ENCODE results near the gene COQ2. TPM values are rescaled to one million over a fixed set of nuclear protein-coding genes. Genes with fewer than 3 reads are reported as not detected.

The COQ2 gene
- total RNA-seq, 1 experiment from 2014 or later, result 46.1 TPM

DNA sequence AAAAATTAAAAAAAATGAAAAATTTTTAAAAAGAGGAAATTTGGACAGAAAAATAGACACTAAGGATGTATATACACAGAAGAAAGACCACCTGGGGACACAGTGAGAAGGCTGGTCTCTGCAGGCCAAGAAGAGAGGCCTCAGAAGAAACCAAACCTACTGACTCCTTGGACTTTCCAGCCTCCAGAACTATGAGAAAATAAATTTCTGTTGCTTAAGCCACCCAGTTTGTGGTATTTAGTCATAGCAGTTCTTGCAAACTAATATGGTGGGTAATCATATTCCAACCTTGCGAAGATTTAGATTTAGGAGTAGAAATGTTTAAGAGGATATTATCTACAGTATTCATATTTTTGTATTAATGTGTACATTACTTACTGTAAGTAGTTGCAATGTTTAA, 56.4 kb downstream of the COQ2 start:
- DNase-seq (ENCODE audit: low spot score), result no peak
- in situ Hi-C loops (cut with HindIII; ENCODE audit: low sequenced_read_pairs), result no loop called here

DNA sequence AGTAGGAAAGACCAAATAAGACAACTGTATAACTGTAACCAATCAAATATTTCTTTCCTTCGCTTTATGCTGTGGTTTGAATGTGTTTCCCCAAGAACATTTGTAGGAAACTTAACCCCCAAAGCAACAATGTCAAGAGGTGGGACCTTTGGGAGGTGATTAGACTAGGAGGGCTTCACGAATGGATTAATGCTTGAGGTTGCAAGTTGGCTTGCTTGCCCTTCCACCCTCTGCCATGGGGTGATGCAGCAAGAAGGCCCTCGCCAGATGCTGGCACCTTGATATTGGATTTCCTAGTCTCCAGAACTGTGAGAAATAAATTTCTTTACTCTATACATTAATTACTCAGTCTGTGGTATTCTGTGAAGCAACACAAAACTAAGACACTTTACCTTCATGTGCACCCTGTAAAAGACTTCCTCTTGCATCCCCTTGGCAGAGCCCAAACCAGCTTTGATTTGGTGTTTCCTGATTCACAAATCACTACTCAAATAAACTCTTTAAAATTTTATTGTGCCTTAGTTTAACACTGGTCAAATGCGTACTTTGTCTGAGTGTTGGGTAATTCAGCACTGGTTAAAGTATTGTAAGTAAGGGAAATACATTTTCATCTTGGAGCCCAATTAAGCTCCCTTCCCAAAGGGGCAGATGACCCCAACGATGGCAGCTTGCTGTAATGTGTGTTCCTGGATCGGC, 59.9 kb downstream of the COQ2 start:
- in situ Hi-C loops (cut with HindIII; ENCODE audit: low sequenced_read_pairs), result no loop called here
- DNase-seq (ENCODE audit: low spot score), result no peak

DNA sequence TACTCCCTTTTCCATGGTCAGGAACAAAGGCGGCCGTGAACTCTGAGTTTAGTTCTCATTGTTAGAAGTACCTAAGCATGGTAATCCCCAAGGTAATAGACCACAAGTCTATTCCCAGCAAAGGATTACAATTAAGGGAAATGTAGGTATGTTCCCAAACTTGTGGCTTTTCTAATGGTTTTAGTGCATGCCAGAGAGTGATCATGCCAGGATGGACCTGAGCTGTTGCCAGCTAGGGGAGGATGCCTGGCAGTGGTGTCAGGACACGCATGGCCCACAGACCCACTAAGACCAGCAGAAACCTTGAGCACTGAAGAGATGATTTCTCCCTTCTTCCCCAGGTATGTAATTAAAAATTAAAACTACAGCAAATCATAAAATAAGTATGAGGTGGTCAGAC, 60.8 kb downstream of the COQ2 start:
- DNase-seq (ENCODE audit: low spot score), result no peak
- in situ Hi-C loops (cut with HindIII; ENCODE audit: low sequenced_read_pairs), result no loop called here

DNA sequence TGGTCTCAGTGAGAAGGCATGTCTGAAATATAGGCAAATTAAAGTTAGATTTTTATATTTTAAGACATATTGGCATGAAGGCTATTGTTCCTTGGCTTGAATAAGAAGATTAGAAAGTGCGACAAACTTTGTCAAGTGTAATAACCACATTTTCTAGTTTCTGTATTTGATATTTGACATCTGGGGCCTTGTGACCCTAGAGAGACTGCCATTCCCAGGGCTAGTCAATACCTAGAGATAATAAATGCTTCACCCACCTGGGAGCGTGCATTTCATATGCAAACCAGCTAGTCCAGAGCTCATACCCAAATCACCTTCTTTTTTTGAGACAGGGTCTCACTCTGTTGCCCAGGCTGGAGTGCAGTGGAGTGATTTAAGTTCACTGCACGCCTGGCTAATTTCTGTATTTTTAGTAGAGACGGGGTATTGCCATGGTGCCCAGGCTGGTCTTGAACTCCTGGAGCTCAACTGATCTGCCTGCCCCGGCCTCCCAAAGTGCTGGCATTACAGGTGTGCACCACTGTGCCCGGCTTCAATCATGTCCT, 62.6 kb downstream of the COQ2 start:
- DNase-seq (ENCODE audit: low spot score), result no peak
- in situ Hi-C loops (cut with HindIII; ENCODE audit: low sequenced_read_pairs), result no loop called here

DNA sequence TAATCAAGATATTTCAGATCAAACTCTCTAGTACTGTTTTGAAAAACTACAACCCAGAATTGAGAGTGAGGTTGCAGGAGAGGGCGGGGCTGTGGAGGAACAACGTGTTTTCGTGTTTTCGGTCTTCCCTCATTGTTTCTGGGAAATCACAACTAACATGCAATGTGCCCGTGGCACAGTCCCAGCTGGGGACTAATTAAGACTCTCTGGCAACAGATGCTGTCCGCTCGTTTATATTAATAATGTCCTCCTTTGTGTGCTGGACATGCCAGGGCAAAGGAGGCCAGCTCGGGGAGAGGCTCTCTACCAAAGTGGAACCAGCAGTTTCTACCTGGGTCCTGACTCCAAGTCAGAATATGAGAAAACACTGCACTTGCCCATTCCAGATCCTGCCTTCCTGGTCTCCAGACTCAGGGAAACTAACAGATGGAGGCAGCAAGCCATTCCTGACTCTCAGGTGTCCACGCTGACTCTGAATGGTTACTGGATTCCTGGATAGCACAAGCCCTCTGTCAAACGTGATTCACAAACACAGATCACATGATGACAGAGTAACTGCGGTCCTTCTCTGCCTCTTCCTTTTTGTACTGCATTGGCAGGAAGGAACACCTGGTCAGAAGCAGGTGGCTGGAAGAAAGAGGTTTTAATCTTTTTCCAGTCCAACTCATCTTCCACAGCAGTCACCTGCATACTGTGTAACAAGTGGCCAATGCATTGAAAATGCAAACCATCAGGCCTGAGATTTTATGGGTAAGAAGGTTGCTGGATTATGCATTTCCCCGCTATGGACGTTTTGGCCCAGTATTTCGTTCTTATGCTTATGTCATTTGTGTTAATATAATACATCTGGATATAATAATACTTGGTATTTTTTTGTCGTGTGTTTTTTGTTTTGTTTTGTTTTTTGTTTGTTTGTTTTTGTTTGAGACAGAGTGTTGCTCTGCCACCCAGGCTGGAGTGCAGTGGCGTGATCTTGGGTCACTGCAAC, 65.0 kb downstream of the COQ2 start:
- in situ Hi-C loops (cut with HindIII; ENCODE audit: low sequenced_read_pairs), result no loop called here
- peak; percentile 19 for DNase-seq (ENCODE audit: low spot score)

DNA sequence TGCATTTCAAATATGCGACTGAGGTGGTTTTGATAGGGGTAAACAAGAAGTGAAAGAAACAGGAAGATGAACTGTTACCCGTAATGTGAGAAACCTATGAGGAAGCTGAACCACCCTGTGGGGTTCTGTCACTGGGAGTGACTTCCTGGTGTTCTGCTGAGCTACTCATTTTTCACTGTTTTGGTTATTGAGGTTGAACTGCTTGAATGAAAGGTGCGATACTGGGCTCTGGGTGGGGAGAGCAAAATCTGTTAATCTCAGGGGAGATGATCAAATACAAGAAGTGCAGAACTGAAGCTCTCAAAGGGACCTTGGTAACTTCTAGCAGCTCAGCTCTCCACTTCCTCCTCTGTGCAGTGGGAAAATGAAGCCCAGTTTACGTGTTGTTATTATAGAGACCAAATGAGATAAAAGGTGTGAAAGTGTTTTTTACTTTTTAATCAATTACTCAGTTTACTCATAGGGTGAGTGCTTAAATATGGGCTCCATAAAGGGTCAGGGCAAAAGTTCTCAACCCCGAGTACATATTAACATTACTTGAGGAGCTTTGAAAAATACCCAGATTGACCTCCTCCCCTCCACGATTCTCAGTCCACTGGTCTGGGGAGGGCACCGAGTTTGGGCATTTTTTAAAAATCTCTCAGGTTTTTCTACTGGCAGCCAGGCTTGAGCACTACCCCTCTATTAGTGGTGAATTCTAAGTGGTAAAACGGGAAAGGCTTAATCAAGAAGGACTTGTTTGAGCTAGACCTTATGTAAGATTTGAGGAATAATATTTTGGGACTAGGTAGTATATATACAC, 66.7 kb downstream of the COQ2 start:
- in situ Hi-C loops (cut with HindIII; ENCODE audit: low sequenced_read_pairs), result no loop called here
- no peak for DNase-seq (ENCODE audit: low spot score)

DNA sequence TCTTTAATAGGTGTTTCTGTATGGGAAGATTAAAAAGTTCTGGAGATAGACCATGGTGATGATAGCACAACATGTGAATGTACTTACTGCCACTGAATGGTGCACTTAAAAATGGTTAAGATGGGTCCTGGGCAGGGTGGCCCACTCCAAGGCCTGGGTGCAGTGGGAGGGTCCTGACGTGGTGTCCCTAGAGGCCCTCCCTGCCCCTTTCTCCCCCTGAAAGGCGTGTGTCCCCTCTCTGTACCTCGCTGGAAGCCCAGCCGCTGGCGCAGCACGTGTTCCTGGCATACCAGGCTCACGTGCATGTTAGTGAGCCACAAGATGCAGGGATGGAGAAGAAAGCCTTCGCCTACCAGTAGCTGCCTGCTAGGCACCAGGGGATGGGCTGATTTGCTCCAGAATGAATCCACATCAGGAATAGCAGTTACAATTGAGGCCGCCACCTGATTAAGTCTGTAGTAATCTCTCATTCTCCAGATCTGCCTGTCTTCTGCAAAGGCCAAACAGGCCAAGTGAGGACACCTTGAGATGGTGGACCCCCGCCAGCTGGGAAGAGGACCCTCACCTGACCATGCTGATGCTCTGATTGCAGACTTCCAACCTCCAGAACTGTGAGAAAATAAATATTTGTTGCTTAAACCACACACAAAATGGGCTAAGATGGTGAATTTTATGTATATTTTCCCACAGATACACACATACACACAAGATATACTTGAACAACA, 67.5 kb downstream of the COQ2 start:
- no peak for DNase-seq (ENCODE audit: low spot score)
- in situ Hi-C loops (cut with HindIII; ENCODE audit: low sequenced_read_pairs), result no loop called here

DNA sequence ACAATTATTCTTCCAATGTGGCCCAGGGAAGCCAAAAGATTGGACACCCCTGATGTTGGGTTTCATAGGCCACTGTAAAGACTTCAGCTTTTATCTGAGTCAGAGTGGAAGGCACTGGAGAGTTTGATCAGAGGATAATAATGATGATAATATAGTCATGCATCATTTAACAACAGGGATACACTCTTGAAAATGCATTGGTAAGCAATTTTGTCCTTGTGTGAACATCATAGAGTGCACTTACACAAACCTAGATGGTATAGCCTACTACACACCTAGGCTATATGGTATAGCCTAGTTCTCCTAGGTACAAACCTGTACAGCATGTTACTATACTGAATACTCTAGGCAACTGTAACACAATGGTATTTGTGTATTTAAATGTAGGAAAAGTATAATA, 70.5 kb downstream of the COQ2 start:
- no peak for DNase-seq (ENCODE audit: low spot score)
- in situ Hi-C loops (cut with HindIII; ENCODE audit: low sequenced_read_pairs), result no loop called here

Other genes starting within 250 kb of the COQ2 start
- gene COPS4, start 249.6 kb downstream of the COQ2 start, total RNA-seq (2014; rRNA removed; shearing (Covaris generic)), result 166 and 173 TPM in 2 replicates
- gene PLAC8, start 170.1 kb downstream of the COQ2 start, total RNA-seq (2014; rRNA removed; shearing (Covaris generic)), result 74.0 and 106 TPM in 2 replicates
- 0.18 and 1.3 TPM in 2 replicates for gene HPSE, start 50.0 kb upstream of the COQ2 start, total RNA-seq (2014; rRNA removed; shearing (Covaris generic))
- 9.7 and 12.7 TPM in 2 replicates for gene HELQ, start 171.0 kb upstream of the COQ2 start, total RNA-seq (2014; rRNA removed; shearing (Covaris generic))
- gene MRPS18C, start 171.3 kb upstream of the COQ2 start, total RNA-seq (2014; rRNA removed; shearing (Covaris generic)), result 35.3 and 38.1 TPM in 2 replicates
- 5.6 and 8.9 TPM in 2 replicates for gene ABRAXAS1, start 200.3 kb upstream of the COQ2 start, total RNA-seq (2014; rRNA removed; shearing (Covaris generic))